GM12878 (cell line): ENCODE data around the gene TRAPPC3.

Experiments used
- ASH2L ChIP-seq: fragments of 300-600, 200-600 bp; sonication (generic); IDR thresholded peaks from 2 replicates; pipeline ENCODE4 v1.6.1; 2017; ENCODE audit warnings: low read depth, mild to moderate bottlenecking, borderline replicate concordance
- BACH1 ChIP-seq: fragments of 450-650 bp; IDR thresholded peaks from 2 replicates; pipeline ENCODE4 v1.6.1; 2017; ENCODE audit warnings: mild to moderate bottlenecking, borderline replicate concordance
- BRCA1 ChIP-seq: IDR thresholded peaks from 2 replicates; pipeline ENCODE4 v1.6.1; 2011; ENCODE audit warnings: low read depth, low read length, improper control_type of control experiment
- POLR2A ChIP-seq: IDR thresholded peaks from 2 replicates; pipeline ENCODE4 v1.6.1; 2011; ENCODE audit warnings: low read depth, mild to moderate bottlenecking, low read length
- RAD21 ChIP-seq: IDR thresholded peaks from 2 replicates; pipeline ENCODE4 v1.6.1; 2011; ENCODE audit warnings: mild to moderate bottlenecking, low read depth, low read length, moderate library complexity; ENCODE audit not compliant: insufficient read depth
- RFX5 ChIP-seq: IDR thresholded peaks from 2 replicates; pipeline ENCODE4 v1.6.1; 2011; ENCODE audit warnings: low read depth, low read length, improper control_type of control experiment
- TF ChIP-seq, protein P1 (sequence below), 3 experiments: IDR thresholded peaks in 2 of 3; conservative IDR thresholded peaks in 1 of 3; 2 replicates each; pipeline ENCODE4 v1.5.1; 2011; ENCODE audit warnings: low read depth in 3 of 3, low read length in 3 of 3, mild to moderate bottlenecking in 3 of 3, control low read depth in 2 of 3, moderate library complexity in 2 of 3, inconsistent platforms in 1 of 3, mixed read lengths in 1 of 3; ENCODE audit not compliant: control insufficient read depth in 2 of 3, insufficient read depth in 1 of 3; ENCODE audit errors: extremely low read depth in 1 of 3

GRCh38 chr1:36123356-36123755, 25.9 kb downstream of the TRAPPC3 start:
- no peak for TF ChIP-seq RFX5
- TF ChIP-seq, protein P1, sequence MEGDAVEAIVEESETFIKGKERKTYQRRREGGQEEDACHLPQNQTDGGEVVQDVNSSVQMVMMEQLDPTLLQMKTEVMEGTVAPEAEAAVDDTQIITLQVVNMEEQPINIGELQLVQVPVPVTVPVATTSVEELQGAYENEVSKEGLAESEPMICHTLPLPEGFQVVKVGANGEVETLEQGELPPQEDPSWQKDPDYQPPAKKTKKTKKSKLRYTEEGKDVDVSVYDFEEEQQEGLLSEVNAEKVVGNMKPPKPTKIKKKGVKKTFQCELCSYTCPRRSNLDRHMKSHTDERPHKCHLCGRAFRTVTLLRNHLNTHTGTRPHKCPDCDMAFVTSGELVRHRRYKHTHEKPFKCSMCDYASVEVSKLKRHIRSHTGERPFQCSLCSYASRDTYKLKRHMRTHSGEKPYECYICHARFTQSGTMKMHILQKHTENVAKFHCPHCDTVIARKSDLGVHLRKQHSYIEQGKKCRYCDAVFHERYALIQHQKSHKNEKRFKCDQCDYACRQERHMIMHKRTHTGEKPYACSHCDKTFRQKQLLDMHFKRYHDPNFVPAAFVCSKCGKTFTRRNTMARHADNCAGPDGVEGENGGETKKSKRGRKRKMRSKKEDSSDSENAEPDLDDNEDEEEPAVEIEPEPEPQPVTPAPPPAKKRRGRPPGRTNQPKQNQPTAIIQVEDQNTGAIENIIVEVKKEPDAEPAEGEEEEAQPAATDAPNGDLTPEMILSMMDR (IDR thresholded peaks at IDR 0.05 in 2 of 3, conservative IDR thresholded peaks at IDR 0.05 in 1 of 3; ENCODE audit: control insufficient read depth in 2 of 3, extremely low read depth in 1 of 3, insufficient read depth in 1 of 3, low read depth in 3 of 3, low read length in 3 of 3), result no peak
- no peak for TF ChIP-seq BACH1
- no peak for TF ChIP-seq POLR2A
- no peak for TF ChIP-seq ASH2L
- no peak for TF ChIP-seq RAD21
- TF ChIP-seq BRCA1, result no peak
